Spinal cord (tissue), 10 donors: ENCODE results near the gene MTA2. TPM values are rescaled to one million over a fixed set of nuclear protein-coding genes. Genes with fewer than 3 reads are reported as not detected.
A peak's percentile ranks its signal among the peaks of the same experiment; 100 is the strongest.

ENCODE experiments used
- DNase-seq, 6 donors: peaks; one replicate each; pipeline versions ENCODE4 v3.0.0 to v3.0.0-alpha.2; 2013 to 2015; ENCODE audit warnings: low spot score in 6 of 6, low read depth in 4 of 6
- H3K27ac ChIP-seq: one replicate; pipeline ENCODE4 v1.5.1; 2013; ENCODE audit warnings: low read depth, low read length, control low read depth
- H3K27me3 ChIP-seq: one replicate; pipeline ENCODE4 v1.6.1; 2013; ENCODE audit warnings: low read length; ENCODE audit not compliant: control insufficient read depth, insufficient read depth
- H3K36me3 ChIP-seq: one replicate; pipeline ENCODE4 v1.6.1; 2013; ENCODE audit warnings: low read length; ENCODE audit not compliant: control insufficient read depth, insufficient read depth
- H3K4me1 ChIP-seq: one replicate; pipeline ENCODE4 v1.6.1; 2013; ENCODE audit warnings: low read length; ENCODE audit not compliant: control insufficient read depth, insufficient read depth
- H3K4me3 ChIP-seq: one replicate; pipeline ENCODE4 v1.5.1; 2013; ENCODE audit warnings: low read depth, low read length, control low read depth
- H3K9me3 ChIP-seq: one replicate; pipeline ENCODE4 v1.6.1; 2013; ENCODE audit warnings: low read length; ENCODE audit not compliant: control insufficient read depth, insufficient read depth
- WGBS: methylation state at CpG from one replicate; pipeline ENCODE4 v1.1.5; 2013; ENCODE audit warnings: missing lambda C conversion rate; ENCODE audit not compliant: insufficient coverage; 5-methylcytosine and 5-hydroxymethylcytosine counted together
- polyA plus RNA-seq, 2 donors: library from polyadenylated mRNA; unstranded; fragments of 120-200 nt; gene quantifications; one replicate each; pipeline ENCODE4 v1.2.1, GENCODE V29; 2013; ENCODE audit not compliant: insufficient read length in 2 of 2
- total RNA-seq, 2 donors: library from RNA; depleted of rRNA in 1 of 2; stranded (reverse); fragments of 120-200 nt in 1 of 2; fragments of >200 nt in 1 of 2; gene quantifications; one replicate each; pipeline versions ENCODE4 v1.2.3 to v1.2.4, GENCODE V29; 2013 to 2014
- donor health status: healthy.

The MTA2 gene
- total and polyA plus RNA-seq, 4 donors: 72.9 to 91.6 (median 85.1) TPM

DNA sequence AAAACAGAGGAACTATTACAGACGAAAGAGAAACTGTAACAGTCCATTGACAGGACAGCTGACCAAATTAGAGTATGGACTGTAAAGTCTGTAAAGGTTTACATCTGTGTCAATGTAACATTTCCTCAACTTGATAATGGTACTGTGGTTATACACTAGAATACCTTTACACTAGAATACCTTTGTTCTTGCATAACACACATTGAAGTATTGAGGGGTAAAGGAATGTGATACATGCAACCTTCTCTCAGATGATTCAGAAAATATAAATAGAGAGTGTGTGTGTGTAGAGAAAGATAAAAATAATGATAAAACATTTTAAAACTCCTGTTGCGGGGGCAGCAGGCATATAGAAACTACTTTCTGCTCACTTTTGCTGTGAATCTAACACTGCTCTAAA, 22.4 kb downstream of the MTA2 start:
- Histone ChIP-seq H3K9me3 (no peaks in the 10 kb centered on the region), H3K27me3 (no peaks in the 10 kb centered on the region), H3K36me3 (peaks cover 80% of the 10 kb centered on the region), H3K4me1 (peaks cover 17% of the 10 kb centered on the region), H3K4me3 (no peak overlapping the region), H3K27ac (no peak overlapping the region)
- no peak for DNase-seq
- WGBS: 100% methylated on average over 1 of the region's 2 CpGs

DNA sequence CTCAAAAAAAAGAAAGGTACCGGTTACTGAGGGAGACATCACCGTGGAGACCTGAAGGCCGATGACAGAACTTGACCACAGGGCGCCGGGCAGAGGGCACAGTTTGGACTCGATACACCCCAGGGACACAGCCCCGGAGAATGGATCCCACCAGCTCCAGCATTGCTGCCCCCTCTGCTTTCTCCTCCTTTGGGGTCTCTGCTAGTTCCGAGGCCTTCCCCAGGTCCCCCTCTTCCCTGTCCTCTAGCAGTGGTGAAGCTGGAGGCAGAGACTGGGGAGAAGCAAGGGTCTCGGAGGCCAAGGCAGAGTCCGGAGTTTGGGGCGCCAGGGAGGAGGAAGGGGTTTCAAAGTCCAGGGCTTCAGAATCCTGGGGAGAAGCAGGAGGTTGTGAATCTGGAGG, 23.1 kb downstream of the MTA2 start:
- WGBS: 94% methylated on average over 10 of the region's 11 CpGs
- H3K4me1 ChIP-seq: peaks cover 19% of the 10 kb centered on the region
- H3K27me3 ChIP-seq: no peaks in the 10 kb centered on the region
- DNase-seq: no peak
- H3K27ac ChIP-seq: no peak overlapping the region
- H3K36me3 ChIP-seq: peaks cover 77% of the 10 kb centered on the region
- no peak overlapping the region for H3K4me3 ChIP-seq
- no peaks in the 10 kb centered on the region for H3K9me3 ChIP-seq

DNA sequence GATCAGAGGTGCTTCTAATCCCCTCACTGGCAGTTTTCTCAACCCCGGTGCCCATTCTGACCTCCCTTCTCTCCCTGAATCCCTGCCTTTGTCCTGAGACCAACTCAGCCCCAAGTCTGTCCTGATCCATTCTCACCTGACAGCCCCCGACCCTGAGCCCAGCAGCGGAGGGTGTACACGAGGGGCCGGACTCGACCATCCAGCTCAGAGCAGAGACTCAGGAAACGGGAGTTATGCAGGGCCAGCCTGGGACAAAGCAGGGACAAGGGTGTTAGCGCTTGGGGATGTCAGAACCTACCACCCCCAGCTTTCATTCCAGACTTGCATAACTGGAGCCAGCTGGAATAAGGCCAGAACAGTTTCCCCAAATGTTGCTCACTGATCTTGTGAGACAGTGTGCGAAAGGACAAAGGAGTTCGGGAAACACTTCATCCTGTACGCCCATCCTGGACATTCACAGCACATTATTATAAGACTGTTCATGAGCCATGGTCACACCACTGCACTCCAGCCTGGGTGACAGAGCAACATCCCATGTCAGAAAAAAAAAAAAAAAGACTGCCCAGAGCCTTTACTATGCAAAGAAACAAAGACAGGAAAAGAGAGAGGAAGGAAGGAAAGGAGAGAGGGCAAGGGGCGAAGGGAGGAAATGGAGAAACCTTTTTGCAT, 24.5 kb downstream of the MTA2 start:
- no peak for DNase-seq
- H3K36me3 ChIP-seq: peaks cover 74% of the 10 kb centered on the region

DNA sequence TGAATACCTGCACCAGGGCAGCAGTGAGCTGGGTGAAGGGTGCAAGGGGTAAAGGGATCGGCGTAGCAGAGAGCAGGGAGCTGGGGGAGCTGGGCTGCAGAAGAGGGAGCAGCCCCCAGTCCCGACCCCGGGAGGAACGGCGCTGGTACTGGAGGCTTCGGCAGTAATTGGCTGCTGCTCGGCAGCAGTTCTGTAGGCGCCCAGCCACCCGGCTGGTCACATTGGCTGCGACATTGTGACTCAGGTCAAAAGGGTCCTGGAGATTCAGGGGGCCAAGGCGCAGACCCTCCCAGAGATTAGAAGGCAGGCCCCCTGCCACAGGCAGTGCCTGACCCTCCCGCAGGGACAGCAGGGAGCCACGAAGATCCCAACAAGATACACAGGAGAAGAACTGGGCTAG, 25.8 kb downstream of the MTA2 start:
- no peaks in the 10 kb centered on the region for H3K27me3 ChIP-seq
- no peak overlapping the region for H3K27ac ChIP-seq
- 93% methylated on average over 13 of the region's 14 CpGs for WGBS
- no peak overlapping the region for H3K4me3 ChIP-seq
- peaks cover 71% of the 10 kb centered on the region for H3K36me3 ChIP-seq
- no peaks in the 10 kb centered on the region for H3K9me3 ChIP-seq
- H3K4me1 ChIP-seq: peaks cover 23% of the 10 kb centered on the region
- DNase-seq: no peak

More for the DNA sequence above, 24.5 kb downstream of the MTA2 start:
- no peaks in the 10 kb centered on the region for H3K27me3 ChIP-seq
- H3K27ac ChIP-seq: peak overlapping the region; percentile 37
- 81% methylated on average over 11 of the region's 12 CpGs for WGBS
- peaks cover 23% of the 10 kb centered on the region for H3K4me1 ChIP-seq
- H3K9me3 ChIP-seq: no peaks in the 10 kb centered on the region
- no peak overlapping the region for H3K4me3 ChIP-seq

DNA sequence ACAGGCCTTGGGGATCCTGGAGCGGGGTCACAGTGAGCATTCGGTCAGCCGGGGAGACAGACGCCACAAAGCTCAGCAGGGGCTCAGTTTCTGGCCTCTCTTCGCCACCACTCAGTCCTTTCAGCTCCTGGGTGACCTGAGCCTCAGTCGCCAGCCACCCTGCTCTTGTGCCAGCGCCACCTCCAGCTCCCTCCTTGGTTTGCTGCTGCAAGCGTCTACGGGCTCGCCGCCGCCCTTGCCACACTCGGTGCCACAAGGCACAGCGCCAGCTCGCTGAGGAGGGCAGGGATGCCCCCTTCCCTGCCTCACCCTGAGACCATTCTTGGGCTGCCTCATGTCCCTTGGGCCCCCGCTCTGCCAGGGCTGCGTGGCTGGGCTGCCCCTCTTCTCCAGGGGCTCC, 26.5 kb downstream of the MTA2 start:
- Histone ChIP-seq H3K4me3 (peak overlapping the region; percentile 93), H3K9me3 (no peaks in the 10 kb centered on the region), H3K27me3 (no peaks in the 10 kb centered on the region), H3K4me1 (peaks cover 23% of the 10 kb centered on the region), H3K36me3 (peaks cover 73% of the 10 kb centered on the region), H3K27ac (peak overlapping the region; percentile 97)
- 70% methylated on average over 17 of the region's 17 CpGs for whole genome bisulfite sequencing
- no peak for DNase-seq

DNA sequence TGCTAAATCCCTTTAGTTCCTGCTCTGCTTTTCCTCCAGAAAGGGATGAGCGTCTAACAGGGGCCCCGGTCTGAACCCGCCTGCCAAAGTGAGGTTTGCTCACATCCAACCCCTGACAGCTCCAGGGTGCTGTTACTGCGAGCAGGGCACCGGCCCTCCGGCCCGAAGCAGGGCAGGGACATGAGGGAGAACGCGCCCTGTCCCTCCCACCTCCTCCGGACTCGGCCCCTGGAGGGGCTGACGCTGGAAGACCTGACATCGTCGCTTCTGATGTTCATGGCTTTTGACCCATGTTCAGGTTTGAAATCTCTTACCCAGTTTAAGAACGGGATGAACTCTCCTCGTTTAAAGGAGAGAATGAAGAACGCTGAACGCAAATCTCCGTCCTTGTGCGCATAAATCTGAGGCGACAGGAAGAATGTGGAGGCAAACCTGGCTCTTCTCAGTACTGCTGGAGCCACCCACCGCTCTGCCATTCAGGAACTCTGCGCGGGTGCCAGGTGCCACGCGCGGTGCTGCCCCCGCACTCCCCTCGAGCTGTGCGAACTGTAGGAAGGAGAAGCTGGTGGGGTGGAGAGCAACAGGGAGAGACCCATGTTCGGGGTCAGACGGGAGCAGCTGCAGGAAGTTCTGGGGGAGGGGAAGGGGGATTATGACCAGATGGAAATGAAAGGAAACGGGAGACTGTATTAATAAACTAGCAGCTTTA, 27.1 kb downstream of the MTA2 start:
- no peaks in the 10 kb centered on the region for H3K27me3 ChIP-seq
- peaks cover 23% of the 10 kb centered on the region for H3K4me1 ChIP-seq
- 3% methylated on average over 33 of the region's 33 CpGs for WGBS
- H3K9me3 ChIP-seq: no peaks in the 10 kb centered on the region
- peaks cover 73% of the 10 kb centered on the region for H3K36me3 ChIP-seq
- DNase-seq: no peak
- H3K4me3 ChIP-seq: peak overlapping the region; percentile 93
- peak overlapping the region; percentile 97 for H3K27ac ChIP-seq

DNA sequence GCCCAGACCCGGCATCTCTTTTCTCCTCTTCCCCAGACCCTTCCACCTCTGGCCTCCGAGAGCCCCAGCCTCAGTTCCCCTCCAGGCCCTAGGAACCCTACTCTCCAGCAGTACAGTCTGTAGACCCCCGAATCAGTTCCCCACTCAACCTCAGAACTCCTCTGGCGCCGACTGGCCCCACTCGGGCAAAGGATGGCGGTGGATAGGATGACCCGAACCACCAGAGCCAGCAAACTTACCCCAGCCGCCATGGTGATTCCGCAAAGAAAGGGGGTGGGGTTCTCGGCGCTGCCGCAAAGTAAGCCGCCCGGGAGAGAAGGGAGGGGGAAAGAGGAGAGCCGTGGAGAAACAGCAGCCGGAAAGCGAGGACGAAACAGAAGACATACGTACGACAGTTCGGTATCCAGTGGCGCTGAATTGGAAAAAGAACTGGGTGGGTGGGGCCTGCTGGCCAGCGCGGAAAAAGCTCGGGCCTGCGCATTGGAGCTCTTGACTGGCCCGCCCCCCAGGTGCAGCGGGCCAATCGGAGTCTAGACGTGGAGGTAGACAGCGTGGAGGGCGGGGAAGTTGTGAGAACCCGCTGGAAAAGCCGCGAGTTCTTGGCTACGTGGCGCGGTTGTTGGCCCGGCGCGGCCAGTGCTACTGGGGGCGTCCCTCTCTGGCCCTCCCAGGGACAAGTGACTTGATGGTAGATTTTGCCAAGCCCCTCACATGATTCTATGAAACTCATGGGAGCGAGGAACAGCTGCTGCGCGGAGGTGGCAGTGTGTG, 27.9 kb downstream of the MTA2 start, which contains the start of gene EEF1G:
EEF1G (minus strand) TSS at position 300 of the 771 bp plus-strand sequence; CDS start at position 251, 49 bp downstream.
- H3K4me3 ChIP-seq: peak within 1 kb of the TSS; percentile 93
- H3K27me3 ChIP-seq: no peaks in the 10 kb centered on the region
- no peaks in the 10 kb centered on the region for H3K9me3 ChIP-seq
- peak in 5 of 6 donors; percentile 99 to 100 (median 100) for DNase-seq
- under 1% methylated on average over 40 of the region's 46 CpGs for WGBS
- H3K36me3 ChIP-seq: peaks cover 77% of the 10 kb centered on the region
- H3K4me1 ChIP-seq: peaks cover 23% of the 10 kb centered on the region
- H3K27ac ChIP-seq: peak within 1 kb of the TSS; percentile 97

DNA sequence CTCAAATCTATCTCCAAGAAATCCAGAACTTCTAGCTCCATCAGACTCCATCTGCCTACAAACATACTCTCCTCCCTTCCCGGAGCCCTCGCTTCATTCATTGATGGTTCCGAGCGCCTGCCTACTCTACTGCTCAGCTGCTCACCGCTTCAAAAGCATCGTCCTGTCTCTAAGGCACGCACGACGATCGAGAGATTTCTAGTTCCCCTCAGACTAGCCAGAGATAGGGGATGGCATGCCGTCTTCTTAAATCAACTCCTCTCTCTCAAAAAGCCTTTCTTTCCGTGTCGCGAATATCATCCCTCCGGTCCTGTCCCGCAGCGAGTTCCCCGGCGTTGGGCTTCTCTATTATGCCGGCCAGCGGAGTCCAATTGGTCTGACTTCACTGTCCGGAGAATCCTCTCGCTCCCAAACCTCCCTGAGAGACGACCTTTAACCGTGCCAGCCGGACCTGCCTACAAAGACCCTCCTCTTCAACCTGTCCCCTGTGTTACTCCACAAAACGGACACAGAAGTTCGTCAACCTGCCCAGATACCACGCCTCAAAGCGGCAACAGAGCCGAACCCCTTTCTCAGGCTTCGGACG, 28.6 kb downstream of the MTA2 start:
- Histone ChIP-seq H3K4me1 (peaks cover 23% of the 10 kb centered on the region), H3K27ac (peak overlapping the region; percentile 97), H3K27me3 (no peaks in the 10 kb centered on the region), H3K4me3 (peak overlapping the region; percentile 93), H3K9me3 (no peaks in the 10 kb centered on the region), H3K36me3 (peaks cover 76% of the 10 kb centered on the region)
- peak in 1 of 6 donors; percentile 43 for DNase-seq
- 0% methylated on average over 33 of the region's 33 CpGs for WGBS

DNA sequence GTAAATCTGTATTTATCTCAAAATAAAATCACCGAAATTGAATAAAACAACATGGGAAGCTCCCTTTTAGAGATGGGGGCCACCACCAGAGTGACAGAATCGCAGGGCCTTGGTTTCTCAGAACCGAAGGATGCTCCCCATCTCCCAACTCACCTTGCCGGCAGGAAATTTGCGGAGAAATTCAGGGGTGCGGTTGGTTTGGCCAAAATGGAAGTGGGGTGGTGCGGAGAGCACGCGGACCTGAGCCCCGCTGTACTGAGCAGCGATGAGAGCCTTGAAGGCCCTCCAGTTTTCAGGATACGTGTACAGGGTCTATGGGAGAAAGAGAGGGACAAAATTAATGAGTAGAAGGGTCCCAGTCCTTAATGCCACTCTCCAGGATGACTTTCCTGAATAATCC, 29.2 kb downstream of the MTA2 start:
- WGBS: 81% methylated on average over 3 of the region's 12 CpGs
- H3K36me3 ChIP-seq: peaks cover 76% of the 10 kb centered on the region
- DNase-seq: no peak
- H3K4me1 ChIP-seq: peaks cover 23% of the 10 kb centered on the region
- no peaks in the 10 kb centered on the region for H3K27me3 ChIP-seq
- no peaks in the 10 kb centered on the region for H3K9me3 ChIP-seq
- H3K4me3 ChIP-seq: peak overlapping the region; percentile 93
- no peak overlapping the region for H3K27ac ChIP-seq
